Large intestine (tissue), 3 donors: ENCODE measurements around the gene GPANK1. TPM values are rescaled to one million over a fixed set of nuclear protein-coding genes. Genes with fewer than 3 reads are reported as not detected.

Experiments used
- DNase-seq, 2 donors: peaks; one replicate each; pipeline versions ENCODE4 v3.0.0 to v3.0.0-alpha.2; 2013
- H3K27ac ChIP-seq: one replicate; pipeline ENCODE4 v1.5.1; 2013; ENCODE audit warnings: low read length
- H3K27me3 ChIP-seq: 2 replicates; pipeline ENCODE4 v1.6.1; 2013; ENCODE audit warnings: low read length; ENCODE audit not compliant: control insufficient read depth, insufficient read depth
- H3K36me3 ChIP-seq: 2 replicates; pipeline ENCODE4 v1.6.1; 2013; ENCODE audit warnings: low read length; ENCODE audit not compliant: control insufficient read depth, insufficient read depth
- H3K4me1 ChIP-seq: one replicate; pipeline ENCODE4 v1.6.1; 2013; ENCODE audit warnings: low read length; ENCODE audit not compliant: control insufficient read depth, insufficient read depth
- H3K4me3 ChIP-seq: one replicate; pipeline ENCODE4 v1.5.1; 2013; ENCODE audit warnings: low read length
- H3K9me3 ChIP-seq: one replicate; pipeline ENCODE4 v1.6.1; 2013; ENCODE audit warnings: mild to moderate bottlenecking, low read depth, low read length, moderate library complexity; ENCODE audit not compliant: control insufficient read depth
- WGBS: methylation state at CpG from one replicate; pipeline ENCODE4 v1.1.5; 2013; ENCODE audit warnings: low lambda C conversion rate; ENCODE audit not compliant: insufficient coverage; 5-methylcytosine and 5-hydroxymethylcytosine counted together
- polyA plus RNA-seq: library from polyadenylated mRNA; unstranded; fragments of 120-200 nt; gene quantifications from one replicate; pipeline ENCODE4 v1.2.1, GENCODE V29; 2013

GPANK1 gene
- polyA plus RNA-seq, 1 donor = 21.4 TPM

DNA sequence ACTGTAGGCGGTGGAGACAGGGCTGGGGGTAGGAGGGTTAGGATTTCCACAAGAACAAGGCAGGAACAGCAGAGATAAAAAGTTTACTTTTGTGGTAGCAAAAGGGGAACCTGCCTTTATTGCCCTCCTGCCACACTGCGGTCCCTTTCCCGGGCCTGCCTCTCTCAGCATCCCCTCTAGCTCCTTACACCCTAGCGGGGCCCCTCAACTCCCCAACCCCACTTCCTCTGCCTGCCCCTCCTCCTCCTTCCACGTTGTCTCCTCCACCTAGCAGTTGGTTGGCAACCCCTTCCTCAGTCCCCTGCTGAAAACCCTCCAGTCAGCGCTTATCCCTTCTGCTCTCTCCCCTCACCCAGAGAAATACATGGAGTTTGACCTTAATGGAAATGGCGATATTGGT lies 49.0 kb downstream of the GPANK1 start:
- peak overlapping the region; percentile 13 for H3K4me3 ChIP-seq
- peak overlapping the region; percentile 77 for H3K27ac ChIP-seq
- no peaks in the 10 kb centered on the region for H3K9me3 ChIP-seq
- H3K4me1 ChIP-seq = peaks cover 24% of the 10 kb centered on the region
- no peaks in the 10 kb centered on the region for H3K36me3 ChIP-seq
- no peaks in the 10 kb centered on the region for H3K27me3 ChIP-seq
- no peak for DNase-seq
- WGBS = no CpG with 5 or more reads among the region's 7 CpGs

DNA sequence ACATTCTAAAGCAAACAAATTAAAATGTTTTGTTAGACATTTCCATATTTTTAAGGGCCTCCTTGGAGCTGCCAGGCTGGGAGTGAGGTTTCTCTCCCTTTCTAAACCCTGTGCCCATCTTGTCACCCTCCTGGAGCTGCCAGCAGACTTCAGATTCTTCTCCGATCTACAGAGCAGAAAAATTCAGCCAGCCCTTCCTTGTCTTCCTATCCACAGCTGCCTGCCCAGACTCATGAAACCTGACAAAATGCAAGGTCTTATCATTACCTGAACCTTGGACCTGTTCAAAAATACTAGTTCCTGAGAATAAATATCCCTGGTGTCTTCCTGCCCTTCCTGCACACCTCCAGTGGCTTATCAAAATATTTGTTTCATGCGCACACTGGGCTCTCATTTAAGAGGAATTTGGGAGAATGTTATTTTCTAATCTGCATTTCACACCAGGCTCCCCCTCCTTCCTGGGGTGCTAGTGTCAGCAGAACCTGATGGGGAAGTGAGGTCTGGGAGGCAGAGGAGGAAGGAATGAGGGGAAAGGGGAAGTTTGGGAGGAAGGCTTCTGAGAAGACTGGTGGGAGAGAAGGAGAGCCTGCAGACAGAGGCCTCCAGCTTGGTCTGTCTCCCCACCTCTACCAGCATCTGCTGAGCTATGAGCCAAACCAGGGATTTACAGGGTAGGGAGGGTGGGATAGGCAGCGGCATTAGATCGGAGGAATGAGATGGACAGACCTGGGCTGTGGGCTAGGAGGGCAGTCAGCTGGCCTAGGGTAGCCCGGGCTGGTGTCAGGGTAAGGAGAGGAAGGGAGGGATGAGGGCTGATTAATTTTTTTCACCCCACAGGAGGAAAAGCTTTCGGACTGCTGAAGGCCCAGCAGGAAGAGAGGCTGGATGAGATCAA lies 49.9 kb downstream of the GPANK1 start, which contains the start of gene AIF1:
Gene AIF1 (plus strand): TSS at position 551 of the 895 bp plus-strand sequence. CDS start 96 bp downstream, at position 647.
- no peaks in the 10 kb centered on the region for H3K27me3 ChIP-seq
- 45% methylated on average over 4 of the region's 6 CpGs for WGBS
- no peaks in the 10 kb centered on the region for H3K9me3 ChIP-seq
- peak; percentile 42 to 69 for DNase-seq
- peak within 1 kb of the TSS; percentile 77 for H3K27ac ChIP-seq
- H3K36me3 ChIP-seq = no peaks in the 10 kb centered on the region
- H3K4me1 ChIP-seq = peaks cover 24% of the 10 kb centered on the region
- H3K4me3 ChIP-seq = peak within 1 kb of the TSS; percentile 13

DNA sequence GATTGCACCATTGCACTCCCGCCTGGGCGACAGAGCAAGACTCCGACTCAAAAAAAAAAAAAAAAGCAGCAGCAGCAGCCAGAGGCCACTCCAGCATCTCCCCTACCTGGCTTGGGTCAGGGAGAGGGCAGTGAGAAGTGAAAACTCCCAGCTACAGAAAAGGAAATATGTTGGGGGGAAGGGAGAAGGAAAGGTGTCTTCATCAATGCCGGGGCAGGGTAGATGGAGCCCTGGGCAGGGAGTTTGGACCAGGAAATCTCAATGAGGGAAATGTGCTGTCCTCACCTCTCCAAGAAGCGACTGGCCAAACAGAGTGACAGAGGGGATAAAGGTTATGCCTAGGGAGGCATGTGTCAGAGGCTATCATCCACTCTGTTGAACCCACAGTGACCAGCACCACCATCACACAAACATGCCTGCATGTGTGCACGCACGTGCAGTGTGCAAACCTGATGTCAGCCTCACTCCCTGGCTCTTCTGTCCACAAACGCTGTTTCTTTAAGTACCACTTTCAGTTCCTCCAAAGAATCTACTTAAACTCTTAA lies 50.6 kb downstream of the GPANK1 start:
- H3K36me3 ChIP-seq = no peaks in the 10 kb centered on the region
- no peaks in the 10 kb centered on the region for H3K27me3 ChIP-seq
- DNase-seq = peak in 1 of 2 donors; percentile 32
- H3K27ac ChIP-seq = peak overlapping the region; percentile 77
- H3K4me3 ChIP-seq = no peak overlapping the region
- no CpG with 5 or more reads among the region's 8 CpGs for WGBS
- H3K4me1 ChIP-seq = peaks cover 22% of the 10 kb centered on the region
- no peaks in the 10 kb centered on the region for H3K9me3 ChIP-seq

Other genes with a start within 250 kb of the GPANK1 start
- 0.73 TPM for gene MICB, start 166.9 kb downstream of the GPANK1 start, polyA plus RNA-seq
- gene MCCD1, start 136.0 kb downstream of the GPANK1 start, polyA plus RNA-seq = not detected
- gene DDX39B, start 123.0 kb downstream of the GPANK1 start, polyA plus RNA-seq = 499 TPM
- 9.1 TPM for gene ATP6V1G2, start 118.4 kb downstream of the GPANK1 start, polyA plus RNA-seq
- gene NFKBIL1, start 117.4 kb downstream of the GPANK1 start, polyA plus RNA-seq = 23.4 TPM
- gene LTA, start 92.7 kb downstream of the GPANK1 start, polyA plus RNA-seq = 0.96 TPM
- 1.5 TPM for gene TNF, start 89.4 kb downstream of the GPANK1 start, polyA plus RNA-seq
- gene LTB, start 82.6 kb downstream of the GPANK1 start, polyA plus RNA-seq = 20.1 TPM
- gene LST1, start 78.7 kb downstream of the GPANK1 start, polyA plus RNA-seq = 19.8 TPM
- gene NCR3, start 72.0 kb downstream of the GPANK1 start, polyA plus RNA-seq = 1.7 TPM
- 57.1 TPM for gene AIF1, start 49.8 kb downstream of the GPANK1 start, polyA plus RNA-seq
- 122 TPM for gene PRRC2A, start 44.3 kb downstream of the GPANK1 start, polyA plus RNA-seq
- gene BAG6, start 12.3 kb downstream of the GPANK1 start, polyA plus RNA-seq = 220 TPM
- gene APOM, start 9.1 kb downstream of the GPANK1 start, polyA plus RNA-seq = 14.1 TPM
- 21.5 TPM for gene C6orf47, start 4.2 kb downstream of the GPANK1 start, polyA plus RNA-seq
- gene CSNK2B, start 1.1 kb upstream of the GPANK1 start, polyA plus RNA-seq = 196 TPM
- gene LY6G5B, start 5.0 kb upstream of the GPANK1 start, polyA plus RNA-seq = 18.7 TPM
- 2.6 TPM for gene LY6G5C, start 16.1 kb upstream of the GPANK1 start, polyA plus RNA-seq
- 62.5 TPM for gene ABHD16A, start 38.3 kb upstream of the GPANK1 start, polyA plus RNA-seq
- gene LY6G6F, start 41.9 kb upstream of the GPANK1 start, polyA plus RNA-seq = 0.07 TPM
- 0.19 TPM for gene LY6G6D, start 50.4 kb upstream of the GPANK1 start, polyA plus RNA-seq
- gene LY6G6C, start 56.7 kb upstream of the GPANK1 start, polyA plus RNA-seq = 0.25 TPM
- gene MPIG6B, start 58.4 kb upstream of the GPANK1 start, polyA plus RNA-seq = 0.88 TPM
- gene DDAH2, start 64.3 kb upstream of the GPANK1 start, polyA plus RNA-seq = 82.6 TPM
- 486 TPM for gene CLIC1, start 71.5 kb upstream of the GPANK1 start, polyA plus RNA-seq
- gene MSH5, start 75.0 kb upstream of the GPANK1 start, polyA plus RNA-seq = 51.0 TPM
- gene SAPCD1, start 97.7 kb upstream of the GPANK1 start, polyA plus RNA-seq = 15.0 TPM
- 10.1 TPM for gene VWA7, start 112.3 kb upstream of the GPANK1 start, polyA plus RNA-seq
- gene VARS1, start 130.8 kb upstream of the GPANK1 start, polyA plus RNA-seq = 34.2 TPM
- gene LSM2, start 142.0 kb upstream of the GPANK1 start, polyA plus RNA-seq = 51.4 TPM
- 2.8 TPM for gene HSPA1L, start 150.3 kb upstream of the GPANK1 start, polyA plus RNA-seq
- gene HSPA1A, start 150.5 kb upstream of the GPANK1 start, polyA plus RNA-seq = 115 TPM
- 241 TPM for gene HSPA1B, start 162.7 kb upstream of the GPANK1 start, polyA plus RNA-seq
- 174 TPM for gene NEU1, start 197.8 kb upstream of the GPANK1 start, polyA plus RNA-seq
- gene SLC44A4, start 214.0 kb upstream of the GPANK1 start, polyA plus RNA-seq = 157 TPM
- 50.5 TPM for gene EHMT2, start 232.7 kb upstream of the GPANK1 start, polyA plus RNA-seq
- gene ZBTB12, start 237.1 kb upstream of the GPANK1 start, polyA plus RNA-seq = 11.8 TPM